GM21723 (cell line): ENCODE data around the gene GRIK2.
"Not testable (repeated sequence)": the region's sequence is repeated elsewhere in the genome, so short reads cannot be mapped to it uniquely, and the experiment has no call there.

Experiments used
- ATAC-seq: cut with Tn5 transposase; IDR thresholded peaks from one replicate; pipeline ENCODE4 v1.9.1; 2021; ENCODE audit warnings: mild to moderate bottlenecking, moderate library complexity; ENCODE audit not compliant: unreplicated experiment

The GRIK2 gene

DNA sequence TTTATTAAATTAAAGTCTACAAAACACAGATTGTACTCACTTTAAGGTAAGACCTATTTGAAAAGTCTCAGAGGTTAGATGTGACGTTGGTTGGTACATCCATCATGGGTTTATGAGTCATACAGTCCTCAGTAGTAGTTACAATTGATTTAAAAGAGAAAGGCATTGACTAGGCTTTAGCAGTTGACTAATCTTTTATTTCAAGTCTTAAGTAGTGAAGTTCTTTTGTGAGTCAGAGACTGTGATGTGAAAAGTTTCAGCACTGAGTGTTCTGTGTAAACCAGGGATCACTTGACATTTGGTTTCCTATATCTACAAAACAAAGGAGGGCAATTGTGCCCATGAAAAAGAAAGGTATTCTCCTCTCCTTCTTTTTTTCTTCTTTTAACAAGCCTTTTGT is 221.3 kb downstream of the GRIK2 start:
- no peak for ATAC-seq

DNA sequence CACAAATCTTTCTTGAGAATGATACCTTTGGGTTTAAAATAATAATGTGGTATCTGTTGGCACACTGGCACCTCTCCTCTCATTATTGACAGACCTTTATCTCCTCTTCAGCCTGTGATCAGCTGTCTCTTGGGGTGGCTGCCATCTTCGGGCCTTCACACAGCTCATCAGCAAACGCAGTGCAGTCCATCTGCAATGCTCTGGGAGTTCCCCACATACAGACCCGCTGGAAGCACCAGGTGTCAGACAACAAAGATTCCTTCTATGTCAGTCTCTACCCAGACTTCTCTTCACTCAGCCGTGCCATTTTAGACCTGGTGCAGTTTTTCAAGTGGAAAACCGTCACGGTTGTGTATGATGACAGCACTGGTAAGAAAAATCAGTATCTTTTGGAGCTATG is 232.8 kb downstream of the GRIK2 start:
- ATAC-seq = no peak

DNA sequence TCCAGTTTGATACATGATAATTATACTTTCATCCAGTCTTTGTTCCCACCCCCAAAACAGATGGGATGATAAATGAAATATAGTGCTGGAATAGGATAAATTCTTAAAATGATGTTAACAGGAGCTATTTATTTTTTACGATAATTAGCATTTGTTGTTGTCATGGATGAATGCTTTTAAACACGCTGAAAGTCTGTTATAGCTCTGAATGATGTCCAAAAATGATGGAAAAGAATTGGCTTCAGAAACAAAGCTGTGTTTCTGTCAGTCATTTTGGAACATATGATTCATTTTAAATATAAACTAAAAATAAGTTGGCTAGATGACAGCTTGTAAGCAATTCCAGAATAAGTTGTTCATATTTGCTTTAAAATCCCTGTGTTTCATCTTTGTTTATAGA is 237.4 kb downstream of the GRIK2 start:
- no peak for ATAC-seq

DNA sequence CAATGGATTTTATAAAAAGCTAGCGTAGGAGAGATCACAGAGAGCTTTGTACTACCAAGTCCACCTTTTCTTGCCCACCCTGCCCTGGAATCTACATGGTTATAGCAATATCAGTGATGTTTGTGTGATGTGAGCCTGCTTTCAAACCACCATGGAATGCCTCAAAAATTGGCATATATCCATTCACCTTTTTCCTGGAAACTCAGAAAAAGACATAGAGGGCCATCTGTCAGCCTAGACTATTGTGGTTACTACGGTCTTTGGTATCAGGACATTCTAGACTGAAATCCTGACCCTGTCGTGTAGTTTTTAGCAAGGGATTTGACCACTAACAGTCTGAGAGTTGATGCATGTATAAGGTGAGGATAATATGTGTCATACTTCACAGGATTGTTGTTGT is 239.6 kb downstream of the GRIK2 start:
- ATAC-seq = no peak

DNA sequence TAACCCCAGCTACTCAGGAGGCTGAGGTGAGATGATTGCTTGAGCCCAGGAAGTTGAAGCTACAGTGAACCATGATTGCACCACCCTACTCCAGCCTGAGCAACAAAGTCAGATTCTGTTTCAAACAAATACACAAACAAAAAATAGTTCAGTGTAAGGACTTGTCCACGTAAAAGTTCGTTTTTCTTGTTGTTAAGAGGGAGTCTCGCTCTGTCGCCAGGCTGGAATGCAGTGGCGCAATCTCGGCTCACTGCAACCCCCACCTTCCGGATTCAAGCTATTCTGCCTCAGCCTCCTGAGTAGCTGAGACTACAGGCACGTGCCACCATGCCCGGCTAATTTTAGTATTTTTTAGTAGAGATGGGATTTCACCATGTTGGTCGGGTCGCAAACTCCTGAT is 245.4 kb downstream of the GRIK2 start:
- ATAC-seq = not testable (repeated sequence)

DNA sequence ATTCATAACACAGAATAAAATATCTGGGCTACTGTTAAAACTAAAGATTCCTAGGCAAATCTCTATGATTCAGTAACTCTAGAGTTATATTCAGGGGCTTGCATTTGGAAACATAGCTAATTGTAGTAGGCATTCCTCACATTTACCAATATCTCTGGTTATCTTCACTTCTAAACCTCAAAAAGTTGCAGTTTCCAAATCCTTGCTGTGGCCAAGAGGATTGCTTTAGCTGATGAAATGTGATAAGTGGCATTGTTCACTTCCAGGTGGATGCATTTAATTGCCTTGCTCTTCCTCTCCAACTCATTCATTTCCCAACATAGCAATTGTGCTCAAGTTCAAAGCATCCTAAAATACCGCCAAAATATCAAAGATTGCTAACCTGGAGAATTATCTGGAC is 246.6 kb downstream of the GRIK2 start:
- ATAC-seq = no peak

DNA sequence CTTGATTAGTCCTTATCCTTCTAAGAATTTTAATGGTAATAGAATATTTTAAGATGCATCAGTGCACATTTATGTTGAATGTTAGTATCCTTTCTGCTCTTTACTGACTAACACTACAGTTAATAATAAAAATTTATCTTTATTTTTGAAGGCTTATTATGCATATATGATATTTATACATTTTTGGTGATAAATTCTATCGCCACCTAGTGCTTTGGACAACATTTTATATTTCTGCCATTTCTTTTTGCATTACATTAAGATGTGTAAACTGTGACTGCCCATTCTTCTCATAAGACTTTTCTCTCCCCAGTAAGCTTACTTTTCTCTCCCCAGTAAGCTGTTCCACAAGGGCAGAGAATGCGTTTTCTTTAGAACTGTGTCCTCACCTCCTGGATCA is 252.3 kb downstream of the GRIK2 start:
- ATAC-seq = no peak

GRCh38 chr6:101650402-101651100 is 257.0 kb downstream of the GRIK2 start:
- no peak for ATAC-seq

- no peak for ATAC-seq
Observed at GRCh38 chr6:101652079-101652478, 258.6 kb downstream of the GRIK2 start.

GRCh38 chr6:101655109-101655508 is 261.6 kb downstream of the GRIK2 start:
- ATAC-seq = no peak

DNA sequence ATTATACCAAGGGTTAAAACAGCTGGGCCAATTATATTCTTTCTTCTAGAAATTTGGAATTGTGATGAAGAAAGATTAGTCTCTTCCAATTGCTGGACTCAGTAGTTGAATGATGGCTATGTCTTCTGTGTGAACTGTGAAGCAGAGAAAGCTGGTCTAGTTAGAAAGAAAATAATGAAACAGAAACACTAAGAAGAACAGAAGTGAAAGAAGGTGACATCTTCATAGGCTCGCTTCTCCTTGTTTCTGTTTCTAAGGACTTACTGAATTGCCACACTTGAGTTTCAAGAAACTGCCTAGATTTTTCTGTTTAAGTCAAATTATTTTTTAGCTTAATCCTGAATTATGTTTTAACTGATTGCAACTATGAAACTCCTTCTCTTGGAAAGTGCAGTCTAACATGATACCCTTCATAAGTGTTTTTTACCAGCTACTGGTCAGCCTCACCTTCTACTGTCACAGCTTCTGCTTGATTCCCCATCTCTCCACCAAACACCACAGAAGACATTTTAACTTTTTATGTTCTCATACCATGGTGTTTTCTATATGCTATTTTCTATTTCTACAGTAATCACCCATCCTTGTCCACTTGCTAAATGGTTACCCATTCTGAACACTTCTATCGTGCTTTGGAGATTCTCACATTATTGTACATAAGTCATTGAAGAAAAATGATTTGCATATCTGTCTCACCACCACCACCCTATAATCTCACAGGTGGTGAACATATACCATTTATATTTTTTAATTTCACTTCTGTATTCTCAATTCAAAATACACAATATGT is 268.8 kb downstream of the GRIK2 start:
- ATAC-seq = peak; percentile 93

DNA sequence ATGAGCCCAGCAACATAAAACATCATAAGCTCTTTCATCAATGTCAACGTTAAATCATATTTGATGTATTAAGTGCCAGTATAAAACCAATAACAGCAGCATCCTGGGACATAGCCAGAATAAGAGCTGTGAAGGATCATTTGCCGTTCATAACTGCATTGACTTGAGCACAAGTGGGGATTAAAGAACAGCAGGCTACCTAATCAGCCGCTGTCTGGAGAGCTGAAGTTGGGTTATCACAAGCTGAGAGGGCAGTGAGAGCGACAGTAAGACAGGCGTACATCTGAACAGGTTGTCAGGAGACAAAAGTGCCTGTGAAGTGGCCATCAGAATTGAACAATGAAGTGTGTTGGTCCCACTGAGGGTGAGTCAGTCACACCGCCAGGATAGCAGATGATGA is 269.6 kb downstream of the GRIK2 start:
- no peak for ATAC-seq

DNA sequence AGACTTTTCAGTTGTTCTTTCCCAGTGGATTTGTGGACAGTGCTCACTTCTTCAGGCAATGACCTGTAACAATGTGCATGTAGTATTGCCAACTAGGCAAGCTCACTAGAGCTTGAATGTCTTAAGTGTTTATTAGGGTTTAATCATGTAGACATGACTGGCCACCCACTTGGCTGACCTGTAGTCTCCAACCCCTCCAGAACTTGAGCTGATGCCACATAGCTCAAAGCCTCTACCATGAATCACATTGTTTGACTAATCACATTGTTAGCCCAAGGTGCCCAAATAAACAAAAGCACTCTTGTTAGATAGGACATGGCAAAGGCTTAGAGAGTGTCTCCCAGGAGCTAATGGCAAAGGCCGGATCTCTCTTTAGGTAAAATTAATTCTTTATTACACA is 272.7 kb downstream of the GRIK2 start:
- ATAC-seq = no peak

GRCh38 chr6:101668496-101669030 is 275.1 kb downstream of the GRIK2 start:
- no peak for ATAC-seq

DNA sequence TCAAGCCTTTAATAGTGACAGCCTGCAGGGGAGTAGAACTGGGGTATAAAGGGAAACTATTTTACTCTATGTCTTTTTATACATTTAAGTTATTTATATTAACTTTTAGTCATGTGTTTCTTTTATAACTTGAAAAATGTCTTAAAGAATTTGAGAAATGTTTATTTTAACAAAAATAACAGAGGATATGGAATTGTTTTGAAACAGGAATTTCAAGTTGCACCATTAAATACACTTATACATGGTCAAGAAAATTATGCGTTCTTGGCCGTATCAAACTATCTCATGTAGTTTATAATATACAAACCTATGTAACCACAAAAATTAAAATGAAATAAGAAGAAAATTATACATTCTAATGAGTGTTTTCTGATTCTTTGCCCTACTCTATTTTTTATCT is 282.7 kb downstream of the GRIK2 start:
- ATAC-seq = no peak

DNA sequence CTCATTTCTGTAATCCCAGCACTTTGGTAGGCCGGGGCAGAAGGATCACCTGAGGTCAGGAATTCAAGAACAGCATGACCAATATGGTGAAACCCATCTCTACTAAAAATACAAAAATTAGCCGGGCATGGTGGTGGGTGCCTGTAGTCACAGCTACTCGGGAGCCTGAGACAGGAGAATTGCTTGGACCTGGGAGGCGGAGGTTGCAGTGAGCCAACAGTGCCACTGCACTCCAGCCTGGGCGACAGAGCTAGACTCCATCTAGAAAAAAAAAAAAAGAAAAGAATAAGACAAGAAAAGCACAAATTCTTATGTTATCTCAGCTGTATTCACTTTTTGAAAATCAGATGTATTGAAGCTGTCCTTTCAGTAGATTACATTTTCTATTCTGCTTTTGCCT is 289.4 kb downstream of the GRIK2 start:
- ATAC-seq = no peak

DNA sequence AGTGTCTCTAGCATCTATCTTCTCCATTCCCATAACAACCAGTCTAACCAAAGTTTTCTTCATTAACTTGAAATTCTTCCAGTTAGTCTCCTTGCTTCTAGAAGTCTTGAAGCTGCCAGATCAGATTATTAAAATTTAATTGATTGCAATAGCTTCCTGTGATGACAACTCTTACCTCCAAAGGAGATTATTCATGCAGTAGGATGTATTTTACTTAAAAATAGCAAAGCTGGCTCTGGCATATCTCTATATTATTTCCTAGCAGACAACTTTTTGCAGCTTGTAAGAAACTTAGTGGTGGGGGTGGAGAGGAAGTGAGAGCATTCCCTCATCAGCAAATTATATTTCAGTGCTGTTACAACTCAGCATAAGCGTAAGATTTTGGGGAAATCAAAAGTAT is 290.4 kb downstream of the GRIK2 start:
- ATAC-seq = no peak

DNA sequence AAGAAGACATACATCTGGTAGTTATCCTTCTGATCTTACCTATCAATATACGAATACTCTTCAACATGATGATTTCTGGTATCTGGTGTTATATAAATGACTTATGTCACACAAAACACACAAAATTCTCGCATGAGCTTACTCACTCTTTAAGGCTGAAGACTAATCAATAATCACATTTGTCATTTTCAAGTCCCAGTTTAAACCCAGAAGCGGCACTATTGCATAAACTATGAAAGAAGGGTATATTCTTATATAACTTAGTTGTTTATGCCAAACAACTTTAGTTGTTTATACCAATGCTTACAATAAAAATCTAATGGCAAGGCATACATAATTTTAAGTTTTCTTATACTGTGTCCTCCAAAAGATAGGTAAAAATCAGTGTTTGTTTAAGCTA is 293.1 kb downstream of the GRIK2 start:
- ATAC-seq = no peak

DNA sequence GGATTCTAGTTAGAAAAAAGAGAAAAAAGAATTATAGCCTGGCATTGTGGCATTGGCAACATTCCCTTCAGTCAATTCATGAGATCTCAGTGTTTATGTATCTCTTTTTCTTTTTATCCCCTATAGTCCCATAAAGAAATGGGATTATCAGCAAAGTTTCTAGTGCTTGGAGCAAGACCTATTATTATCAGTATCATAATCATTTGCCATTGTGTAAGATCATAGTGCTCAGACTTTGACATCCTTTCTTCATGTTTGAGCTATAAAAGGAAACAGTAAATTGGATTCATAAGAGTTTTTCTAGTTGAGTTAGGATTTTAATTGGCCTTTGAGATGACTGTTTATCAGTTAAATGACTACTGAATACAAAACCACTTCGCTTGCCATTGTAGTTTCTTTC is 295.6 kb downstream of the GRIK2 start:
- ATAC-seq = no peak

DNA sequence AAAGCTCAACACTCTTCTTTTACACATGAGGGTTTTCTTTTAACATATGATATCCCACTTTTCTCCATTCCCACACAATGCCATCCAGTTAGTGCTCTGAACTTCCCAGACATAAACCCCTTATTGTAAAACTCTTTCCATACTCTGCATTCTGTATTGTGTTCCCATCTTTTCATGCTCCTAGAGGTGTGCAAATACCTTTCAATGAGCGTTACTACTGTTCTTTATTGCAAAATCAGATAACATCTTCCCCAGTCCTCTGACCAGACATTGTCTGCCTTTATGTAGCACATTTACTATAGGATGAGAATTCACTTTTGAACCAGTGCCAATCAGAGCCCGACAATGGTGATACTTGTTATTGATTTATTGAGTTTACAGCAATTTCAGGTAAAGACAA is 296.2 kb downstream of the GRIK2 start:
- ATAC-seq = no peak

- ATAC-seq = no peak
Observed at GRCh38 chr6:101700655-101701054, 307.1 kb downstream of the GRIK2 start.

DNA sequence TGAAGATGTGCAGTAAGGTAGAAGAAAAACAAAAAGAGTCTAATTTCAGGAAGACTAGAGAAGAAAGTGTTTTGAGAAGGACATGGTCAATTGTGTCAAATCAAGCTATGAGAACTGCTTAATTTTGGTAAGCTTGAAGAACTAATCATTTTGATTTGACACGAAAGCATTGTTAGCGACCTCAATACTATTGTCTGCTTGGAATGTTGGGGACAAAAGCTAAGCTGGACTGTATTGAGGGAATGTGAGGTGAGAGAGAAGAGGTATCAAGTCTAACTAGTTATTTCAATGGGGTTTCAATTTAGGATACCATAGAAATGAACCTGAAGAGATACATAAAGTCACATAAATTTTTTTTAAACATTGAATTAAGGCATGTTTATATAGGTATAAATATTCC is 309.8 kb downstream of the GRIK2 start:
- ATAC-seq = no peak
